GM15510 (cell line): ENCODE results near the gene STK17A.

Experiments
- POLR2A ChIP-seq: IDR thresholded peaks from 3 replicates; pipeline ENCODE4 v1.6.1; 2011; ENCODE audit warnings: borderline replicate concordance; ENCODE audit not compliant: insufficient read length; ENCODE audit errors: extremely low read depth

STK17A gene

GRCh38 chr7:43586251-43586900, 3.5 kb downstream of the STK17A start:
- TF ChIP-seq POLR2A = no peak

GRCh38 chr7:43588477-43589132, 5.7 kb downstream of the STK17A start:
- TF ChIP-seq POLR2A = no peak

- no peak for TF ChIP-seq POLR2A
These were observed 6.2 kb downstream of the STK17A start for GRCh38 chr7:43589133-43589478.

GRCh38 chr7:43589728-43590127, 6.8 kb downstream of the STK17A start:
- TF ChIP-seq POLR2A = no peak

- no peak for TF ChIP-seq POLR2A
These were observed 8.1 kb downstream of the STK17A start for GRCh38 chr7:43590862-43591557.

- no peak for TF ChIP-seq POLR2A
These were observed 8.8 kb downstream of the STK17A start for GRCh38 chr7:43591558-43592180.

GRCh38 chr7:43592326-43592725, 9.4 kb downstream of the STK17A start:
- TF ChIP-seq POLR2A = no peak

- no peak for TF ChIP-seq POLR2A
These were observed 10.1 kb downstream of the STK17A start for GRCh38 chr7:43593010-43593409.

DNA sequence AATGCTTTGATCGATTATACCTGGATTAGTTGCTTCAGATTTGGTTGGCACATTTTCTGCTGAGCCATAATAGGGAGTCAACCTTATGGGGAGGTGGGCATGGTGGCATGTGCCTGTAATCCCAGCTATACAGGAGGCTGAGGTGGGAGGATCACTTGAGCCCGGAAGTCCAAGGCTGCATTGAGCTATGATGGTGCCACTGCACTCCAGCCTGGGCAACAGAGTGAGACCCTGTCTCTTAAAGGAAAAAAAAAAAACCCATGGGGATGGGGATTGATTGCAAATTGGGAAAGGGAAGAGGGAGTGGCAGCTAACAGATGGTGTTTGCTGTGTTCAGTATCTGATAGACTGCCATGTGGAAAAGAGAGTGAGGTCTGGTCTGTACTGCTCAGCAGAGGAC, 11.1 kb downstream of the STK17A start:
- no peak for TF ChIP-seq POLR2A

GRCh38 chr7:43600056-43600455, 17.1 kb downstream of the STK17A start:
- no peak for TF ChIP-seq POLR2A

- no peak for TF ChIP-seq POLR2A
These were observed 19.3 kb downstream of the STK17A start for GRCh38 chr7:43602256-43602655.

DNA sequence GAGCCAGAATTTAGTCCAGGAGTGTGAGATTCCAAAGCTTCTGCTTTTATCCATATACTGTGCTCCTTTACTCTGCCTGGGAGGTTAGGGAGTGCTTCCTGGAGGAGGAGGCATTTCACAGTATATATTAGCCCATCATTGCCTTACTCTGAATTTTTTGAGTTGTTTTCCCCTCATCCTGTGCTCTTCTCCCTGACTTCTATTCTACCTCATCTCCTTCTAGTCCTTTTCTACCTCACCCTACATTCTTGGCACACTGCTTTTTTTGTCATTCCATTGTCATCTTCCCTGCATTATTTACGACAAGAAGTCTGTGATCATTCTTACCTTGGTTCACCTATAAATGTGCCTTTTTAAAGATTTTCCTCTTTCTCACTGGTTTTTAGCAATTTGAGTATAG, 21.3 kb downstream of the STK17A start:
- TF ChIP-seq POLR2A = no peak

DNA sequence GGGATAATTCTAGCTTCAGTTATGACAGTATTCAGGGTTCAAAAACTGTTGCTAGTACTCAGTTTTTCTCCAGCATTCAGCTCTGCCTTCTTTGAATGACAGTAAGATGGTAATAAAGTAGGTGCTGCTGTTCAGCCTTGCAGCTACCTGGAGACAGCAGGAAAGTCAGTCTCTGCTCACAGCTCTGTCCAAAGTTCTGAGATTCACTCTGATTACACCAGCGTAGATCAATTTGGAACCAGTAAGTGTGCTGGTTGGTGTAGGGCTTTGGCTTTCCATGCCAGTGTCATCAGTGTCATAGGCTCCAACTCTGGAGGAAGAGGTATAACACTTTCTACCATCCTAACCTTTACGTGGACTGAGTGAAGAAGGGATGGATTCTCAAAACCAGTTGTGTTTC, 26.2 kb downstream of the STK17A start:
- TF ChIP-seq POLR2A = no peak

DNA sequence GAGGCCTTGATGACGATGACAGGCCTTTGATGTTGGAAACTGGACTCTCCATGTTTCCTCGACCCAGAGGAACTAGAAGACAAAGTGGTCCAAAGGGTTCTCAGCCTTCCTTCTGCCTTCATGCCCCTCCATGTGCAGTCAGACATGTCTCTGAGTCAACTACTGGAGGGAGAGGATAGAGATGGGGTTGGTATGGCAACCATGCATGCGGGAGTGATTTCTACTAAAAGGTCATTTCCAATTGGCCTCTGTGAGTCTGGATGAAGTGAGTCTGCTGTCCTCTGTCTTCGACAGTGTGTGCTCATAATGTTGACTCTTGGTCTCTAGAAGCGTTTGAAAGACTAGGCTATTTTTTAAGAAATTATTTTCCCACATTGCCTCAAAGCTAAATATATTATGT, 29.2 kb downstream of the STK17A start:
- TF ChIP-seq POLR2A = no peak
